NOMO-1 (cell line): ENCODE measurements around the gene WAC.

ENCODE experiments used
- DNase-seq, 2 experiments: peaks; one replicate each; lab custom pipeline; 2025; ENCODE audit not compliant: unreplicated experiment in 2 of 2; lab: John Stamatoyannopoulos, UW

The WAC gene

GRCh38 chr10:28523725-28524252 lies 9.1 kb upstream of the WAC start:
- no peak for DNase-seq

- no peak for DNase-seq
Observed at GRCh38 chr10:28530751-28531150, 2.2 kb upstream of the WAC start.

- no peak for DNase-seq
Observed at GRCh38 chr10:28533186-28533564, 257 bp downstream of the WAC start.

- DNase-seq: peak; percentile 33 to 46
Observed at GRCh38 chr10:28533571-28534304, 820 bp downstream of the WAC start.

- no peak for DNase-seq
Observed at GRCh38 chr10:28535846-28536245, 2.9 kb downstream of the WAC start.

GRCh38 chr10:28538595-28538994 lies 5.7 kb downstream of the WAC start:
- DNase-seq: no peak

GRCh38 chr10:28540145-28540544 lies 7.2 kb downstream of the WAC start:
- DNase-seq: no peak

- no peak for DNase-seq
Observed at GRCh38 chr10:28541717-28542365, 8.9 kb downstream of the WAC start.

- DNase-seq: peak in 1 of 2 experiments; percentile 6
Observed at GRCh38 chr10:28542728-28543127, 9.8 kb downstream of the WAC start.

- no peak for DNase-seq
Observed at GRCh38 chr10:28544058-28544457, 11.1 kb downstream of the WAC start.

- DNase-seq: no peak
Observed at GRCh38 chr10:28545967-28546644, 13.2 kb downstream of the WAC start.

GRCh38 chr10:28548781-28549498 lies 16.0 kb downstream of the WAC start:
- DNase-seq: no peak

GRCh38 chr10:28551086-28551485 lies 18.2 kb downstream of the WAC start:
- DNase-seq: no peak

GRCh38 chr10:28552775-28553174 lies 19.9 kb downstream of the WAC start:
- DNase-seq: no peak

- DNase-seq: no peak
Observed at GRCh38 chr10:28554009-28554408, 21.1 kb downstream of the WAC start.

GRCh38 chr10:28554952-28555351 lies 22.0 kb downstream of the WAC start:
- no peak for DNase-seq

- DNase-seq: no peak
Observed at GRCh38 chr10:28555358-28555757, 22.4 kb downstream of the WAC start.

- no peak for DNase-seq
Observed at GRCh38 chr10:28556142-28556541, 23.2 kb downstream of the WAC start.

- peak; percentile 16 to 32 for DNase-seq
Observed at GRCh38 chr10:28558186-28558585, 25.3 kb downstream of the WAC start.

GRCh38 chr10:28558923-28559508 lies 26.1 kb downstream of the WAC start:
- DNase-seq: peak in 1 of 2 experiments; percentile 27

- DNase-seq: no peak
Observed at GRCh38 chr10:28559618-28560017, 26.7 kb downstream of the WAC start.
